Thyroid gland (tissue), 4 donors: ENCODE data around the gene ZFY. TPM values are rescaled to one million over a fixed set of nuclear protein-coding genes. Genes with fewer than 3 reads are reported as not detected.
A peak's percentile ranks its signal among the peaks of the same experiment; 100 is the strongest.

Source experiments
- DNase-seq, 2 donors: peaks; one replicate each; pipeline ENCODE4 v3.0.0-alpha.2; 2019
- H3K27ac ChIP-seq, 3 donors: fragments of 200-600 bp; sonication (generic); 1 replicate in 2 of 3; 2 replicates in 1 of 3; pipeline ENCODE4 v1.5.1; 2016 to 2019; ENCODE audit warnings: mild to moderate bottlenecking in 1 of 3, moderate library complexity in 1 of 3
- H3K27me3 ChIP-seq: fragments of 200-600 bp; sonication (generic); one replicate; pipeline ENCODE4 v1.5.1; 2019
- H3K36me3 ChIP-seq, 2 donors: fragments of 200-600 bp; sonication (generic); one replicate each; pipeline ENCODE4 v1.5.1; 2016 to 2019
- H3K4me1 ChIP-seq, 2 donors: fragments of 200-600 bp; sonication (generic); one replicate each; pipeline ENCODE4 v1.5.1; 2017 to 2019
- H3K4me3 ChIP-seq, 3 donors: fragments of 200-600 bp; sonication (generic); replicated peaks in 1 of 3; 1 replicate in 2 of 3; 2 replicates in 1 of 3; pipeline ENCODE4 v1.5.1; 2016; ENCODE audit warnings: mild to moderate bottlenecking in 1 of 3
- H3K9me3 ChIP-seq: fragments of 200-600 bp; sonication (generic); one replicate; pipeline ENCODE4 v1.5.1; 2017
- CTCF ChIP-seq, 6 experiments: fragments of 200-600 bp in 3 of 6; fragments of 450-650 bp in 3 of 6; sonication (generic) in 3 of 6; IDR thresholded peaks; one replicate each; pipeline ENCODE4 v1.5.1; 2016 to 2019; ENCODE audit warnings: antibody characterized with exemption in 6 of 6, mild to moderate bottlenecking in 2 of 6, inconsistent platforms in 1 of 6, moderate library complexity in 1 of 6
- POLR2A ChIP-seq, 2 donors: fragments of 450-650 bp; IDR thresholded peaks; one replicate each; pipeline ENCODE4 v1.6.1; 2017; ENCODE audit warnings: antibody characterized with exemption in 2 of 2, mild to moderate bottlenecking in 2 of 2, moderate library complexity in 1 of 2
- WGBS, 2 donors: methylation state at CpG; one replicate each; pipeline ENCODE4 v1.1.5; 2017; 5-methylcytosine and 5-hydroxymethylcytosine counted together
- intact Hi-C: fragments of 100-400 bp; cut with DNase I; formaldehyde crosslinking; loops from one replicate; pipeline ENCODE4 v1.15.1; 2023
- total RNA-seq, 4 donors: library from RNA; depleted of rRNA; stranded (reverse); fragments of >200 nt; gene quantifications; one replicate each; pipeline ENCODE4 v1.2.3, GENCODE V29; 2016

The ZFY gene
- total RNA-seq, 4 donors from 2014 or later, result 30.1 to 44.5 TPM; not detected in 2

DNA sequence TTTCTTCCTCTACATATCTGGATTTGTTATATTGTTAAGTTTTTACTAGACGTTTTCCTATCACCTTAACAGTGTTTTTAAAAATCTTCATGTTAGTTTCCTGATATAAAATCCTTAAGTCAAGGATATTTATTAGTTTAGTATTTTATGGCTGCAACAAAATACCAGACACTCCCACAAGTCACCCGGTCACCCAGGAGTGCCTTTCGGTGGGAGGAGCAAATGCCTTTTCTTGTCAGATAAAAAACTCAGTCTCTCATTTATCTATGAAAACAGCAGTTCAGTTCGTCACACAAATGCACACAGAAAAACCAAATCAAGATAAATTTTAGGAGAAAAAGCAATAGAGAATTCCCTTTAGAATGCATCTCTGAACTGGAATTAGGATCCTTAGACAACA, 77.0 kb downstream of the ZFY start:
- H3K4me1 ChIP-seq, result no peaks in the 10 kb centered on the region
- no peaks in the 10 kb centered on the region for H3K36me3 ChIP-seq
- no peak for TF ChIP-seq POLR2A (IDR thresholded peaks at IDR 0.05)
- TF ChIP-seq CTCF (IDR thresholded peaks at IDR 0.05), result no peak
- DNase-seq, result peak in 1 of 2 donors; percentile 25
- intact Hi-C loops, result no loop called here
- H3K4me3 ChIP-seq, result no peak overlapping the region
- 73 to 76% methylated on average over 4 of the region's 4 CpGs for WGBS, 2 donors
- H3K27ac ChIP-seq, result peak overlapping the region in 1 of 3 donors; percentile 78
- H3K27me3 ChIP-seq, result no peaks in the 10 kb centered on the region
- H3K9me3 ChIP-seq, result no peaks in the 10 kb centered on the region

DNA sequence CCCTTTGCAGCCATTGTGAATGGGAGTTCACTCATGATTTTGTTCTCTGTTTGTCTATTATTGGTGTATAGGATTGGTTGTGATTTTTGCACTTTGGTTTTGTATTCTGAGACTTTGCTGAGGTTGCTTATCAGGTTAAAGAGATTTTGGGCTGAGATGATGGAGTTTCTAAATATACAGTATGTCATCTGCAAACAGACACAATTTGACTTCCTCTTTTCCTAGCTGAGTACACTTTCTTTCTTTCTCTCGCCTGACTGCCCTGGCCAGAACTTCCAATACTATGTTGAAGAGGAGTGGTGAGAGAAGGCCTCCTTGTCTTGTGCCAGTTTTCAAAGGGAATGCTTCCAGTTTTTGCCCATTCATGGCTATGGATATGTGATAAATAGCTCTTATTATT, 81.4 kb downstream of the ZFY start:
- DNase-seq, result peak; percentile 18 to 34
- intact Hi-C loops, result no loop called here
- no peak for TF ChIP-seq POLR2A (IDR thresholded peaks at IDR 0.05)
- TF ChIP-seq CTCF (IDR thresholded peaks at IDR 0.05), result no peak
- peak overlapping the region in 1 of 3 donors; percentile 85 for H3K27ac ChIP-seq
- H3K36me3 ChIP-seq, result no peaks in the 10 kb centered on the region
- H3K27me3 ChIP-seq, result no peaks in the 10 kb centered on the region
- H3K4me3 ChIP-seq, result no peak overlapping the region
- no peaks in the 10 kb centered on the region for H3K9me3 ChIP-seq
- H3K4me1 ChIP-seq, result no peaks in the 10 kb centered on the region
- WGBS, 2 donors, result 17 to 25% methylated on average over 1 of the region's 1 CpG

DNA sequence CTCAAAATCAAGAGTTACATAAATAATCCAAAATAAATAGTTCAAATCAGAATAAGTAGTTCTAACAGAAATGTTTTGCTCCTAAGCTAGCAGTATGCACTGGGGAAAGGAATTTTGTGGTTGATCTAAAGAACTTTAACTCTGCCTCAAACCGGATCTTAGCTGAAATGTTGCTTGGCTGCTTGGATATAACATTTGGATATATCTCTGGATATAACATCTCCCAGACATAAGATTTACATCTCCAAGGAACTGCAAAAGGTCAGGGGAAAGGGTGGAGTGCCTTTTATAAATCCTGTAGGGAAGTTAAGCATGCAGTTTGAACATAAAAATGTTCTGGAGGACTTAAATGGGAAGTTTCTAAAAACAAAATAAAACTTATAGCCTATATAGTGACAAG, 83.4 kb downstream of the ZFY start:
- no peaks in the 10 kb centered on the region for H3K27me3 ChIP-seq
- H3K9me3 ChIP-seq, result no peaks in the 10 kb centered on the region
- peak overlapping the region in 1 of 3 donors; percentile 88 for H3K27ac ChIP-seq
- no peaks in the 10 kb centered on the region for H3K4me1 ChIP-seq
- no peak overlapping the region for H3K4me3 ChIP-seq
- intact Hi-C loops, result no loop called here
- no peaks in the 10 kb centered on the region for H3K36me3 ChIP-seq
- TF ChIP-seq POLR2A (IDR thresholded peaks at IDR 0.05) (no peak), CTCF (IDR thresholded peaks at IDR 0.05) (no peak)
- WGBS, 2 donors, result 33 to 39% methylated on average over 1 of the region's 1 CpG
- DNase-seq, result no peak

GRCh38 chrY:3019584-3019983, 84.4 kb downstream of the ZFY start:
- no peak for DNase-seq
- intact Hi-C loops, result no loop called here
- H3K9me3 ChIP-seq, result no peaks in the 10 kb centered on the region
- H3K4me3 ChIP-seq, result no peak overlapping the region
- TF ChIP-seq CTCF (IDR thresholded peaks at IDR 0.05) (no peak), POLR2A (IDR thresholded peaks at IDR 0.05) (no peak)
- no peaks in the 10 kb centered on the region for H3K27me3 ChIP-seq
- no peaks in the 10 kb centered on the region for H3K36me3 ChIP-seq
- WGBS, 2 donors, result 94 to 97% methylated on average over 11 of the region's 11 CpGs
- H3K27ac ChIP-seq, result no peak overlapping the region
- no peaks in the 10 kb centered on the region for H3K4me1 ChIP-seq

GRCh38 chrY:3021176-3021575, 86.0 kb downstream of the ZFY start:
- Histone ChIP-seq H3K4me3 (no peak overlapping the region), H3K9me3 (no peaks in the 10 kb centered on the region), H3K27me3 (no peaks in the 10 kb centered on the region), H3K27ac (peak overlapping the region in 1 of 3 donors; percentile 5), H3K36me3 (no peaks in the 10 kb centered on the region), H3K4me1 (no peaks in the 10 kb centered on the region)
- 31 to 32% methylated on average over 2 of the region's 2 CpGs for WGBS, 2 donors
- TF ChIP-seq POLR2A (IDR thresholded peaks at IDR 0.05) (no peak), CTCF (IDR thresholded peaks at IDR 0.05) (no peak)
- DNase-seq, result no peak
- intact Hi-C loops, result no loop called here
